Liver (tissue), 9 donors: ENCODE measurements around the gene FBN1. TPM values are rescaled to one million over a fixed set of nuclear protein-coding genes. Genes with fewer than 3 reads are reported as not detected.

Experiments
- DNase-seq: peaks from one replicate; pipeline ENCODE4 v3.0.0-alpha.2; 2017; ENCODE audit warnings: low spot score
- H3K27ac ChIP-seq, 2 donors: one replicate each; pipeline ENCODE4 v1.7.0; 2013; ENCODE audit warnings: inconsistent platforms in 2 of 2, low read length in 2 of 2, control low read depth in 1 of 2, low read depth in 1 of 2, mild to moderate bottlenecking in 1 of 2
- H3K27me3 ChIP-seq, 4 donors: one replicate each; pipeline versions ENCODE4 v1.6.1 to v1.7.0; 2013; ENCODE audit warnings: low read length in 3 of 4, inconsistent platforms in 1 of 4, mild to moderate bottlenecking in 1 of 4, moderate library complexity in 1 of 4; ENCODE audit not compliant: control insufficient read depth in 4 of 4, insufficient read depth in 4 of 4
- H3K36me3 ChIP-seq, 4 donors: one replicate each; pipeline versions ENCODE4 v1.6.1 to v1.7.0; 2013; ENCODE audit warnings: low read length in 3 of 4, mild to moderate bottlenecking in 3 of 4, low read depth in 1 of 4, moderate library complexity in 1 of 4; ENCODE audit not compliant: control insufficient read depth in 4 of 4, insufficient read depth in 3 of 4
- H3K4me1 ChIP-seq, 4 donors: one replicate each; pipeline versions ENCODE4 v1.6.1 to v1.7.0; 2013; ENCODE audit warnings: low read length in 3 of 4, mild to moderate bottlenecking in 3 of 4, moderate library complexity in 1 of 4; ENCODE audit not compliant: control insufficient read depth in 4 of 4, insufficient read depth in 4 of 4
- H3K4me3 ChIP-seq, 3 donors: one replicate each; pipeline versions ENCODE4 v1.6.1 to v1.7.0; 2013; ENCODE audit warnings: low read length in 3 of 3, control low read depth in 1 of 3, low read depth in 1 of 3, mild to moderate bottlenecking in 1 of 3
- H3K9ac ChIP-seq, 2 donors: one replicate each; pipeline ENCODE4 v1.7.0; 2013; ENCODE audit warnings: low read length in 2 of 2, mild to moderate bottlenecking in 2 of 2, moderate library complexity in 2 of 2, control low read depth in 1 of 2, low read depth in 1 of 2
- H3K9me3 ChIP-seq, 4 donors: one replicate each; pipeline versions ENCODE4 v1.6.1 to v1.7.0; 2013; ENCODE audit warnings: low read length in 3 of 4; ENCODE audit not compliant: control insufficient read depth in 4 of 4
- EGR1 ChIP-seq, 2 donors: IDR thresholded peaks; 2 replicates each; pipeline ENCODE4 v1.6.1; 2016 to 2018; ENCODE audit warnings: antibody characterized with exemption in 2 of 2, low read depth in 2 of 2
- FOXA1 ChIP-seq: IDR thresholded peaks from 2 replicates; pipeline ENCODE4 v1.6.1; 2016; ENCODE audit warnings: antibody characterized with exemption
- FOXA2 ChIP-seq: IDR thresholded peaks from 2 replicates; pipeline ENCODE4 v1.6.1; 2016; ENCODE audit warnings: antibody characterized with exemption
- GABPA ChIP-seq, 2 donors: IDR thresholded peaks in 1 of 2; conservative IDR thresholded peaks in 1 of 2; 2 replicates each; pipeline ENCODE4 v1.6.1; 2016; ENCODE audit warnings: antibody characterized with exemption in 2 of 2, mild to moderate bottlenecking in 1 of 2, moderate library complexity in 1 of 2
- HNF4A ChIP-seq, 2 donors: conservative IDR thresholded peaks; 2 replicates each; pipeline ENCODE4 v1.6.1; 2016; ENCODE audit warnings: antibody characterized with exemption in 2 of 2, mild to moderate bottlenecking in 2 of 2
- HNF4G ChIP-seq: IDR thresholded peaks from 2 replicates; pipeline ENCODE4 v1.6.1; 2016; ENCODE audit warnings: antibody characterized with exemption
- JUND ChIP-seq, 2 donors: IDR thresholded peaks; 2 replicates each; pipeline ENCODE4 v1.6.1; 2016; ENCODE audit warnings: antibody characterized with exemption in 2 of 2
- NR2F2 ChIP-seq: IDR thresholded peaks from 2 replicates; pipeline ENCODE4 v1.6.1; 2016; ENCODE audit warnings: antibody characterized with exemption
- RAD21 ChIP-seq, 2 donors: IDR thresholded peaks; 2 replicates each; pipeline ENCODE4 v1.6.1; 2016; ENCODE audit warnings: antibody characterized with exemption in 2 of 2, mild to moderate bottlenecking in 2 of 2
- RXRA ChIP-seq, 2 donors: IDR thresholded peaks; 2 replicates each; pipeline ENCODE4 v1.6.1; 2017 to 2018; ENCODE audit warnings: antibody characterized with exemption in 2 of 2, mild to moderate bottlenecking in 1 of 2
- SP1 ChIP-seq: IDR thresholded peaks from 2 replicates; pipeline ENCODE4 v1.6.1; 2018; ENCODE audit warnings: antibody characterized with exemption, mild to moderate bottlenecking
- YY1 ChIP-seq: IDR thresholded peaks from 2 replicates; pipeline ENCODE4 v1.6.1; 2016; ENCODE audit warnings: antibody characterized with exemption, mild to moderate bottlenecking
- WGBS: extraction: QIAGEN DNeasy Blood & Tissue Kit; methylation state at CpG from one replicate; pipeline ENCODE4 v1.1.7; 2013; 5-methylcytosine and 5-hydroxymethylcytosine counted together
- polyA plus RNA-seq, 2 donors: library from polyadenylated mRNA; stranded (reverse) in 1 of 2; unstranded in 1 of 2; fragments of 200-250 nt in 1 of 2; fragments of >200 nt in 1 of 2; fragmentation: Nextera tagmentation in 1 of 2; extraction: Ambion mirVana in 1 of 2; gene quantifications; one replicate each; pipeline versions ENCODE4 v1.2.1 to v1.2.3, GENCODE V29; 2013 to 2015
- total RNA-seq, 2 donors: library from RNA; depleted of rRNA; stranded (reverse); fragments of >200 nt; gene quantifications; one replicate each; pipeline ENCODE4 v1.2.3, GENCODE V29; 2014
- TF ChIP-seq, protein P1 (sequence below): IDR thresholded peaks from 2 replicates; pipeline ENCODE4 v1.6.1; 2016; ENCODE audit warnings: antibody characterized with exemption, mild to moderate bottlenecking
- TF ChIP-seq, protein P2 (sequence below): IDR thresholded peaks from 2 replicates; pipeline ENCODE4 v1.6.1; 2016; ENCODE audit warnings: antibody characterized with exemption
- TF ChIP-seq, protein P3 (sequence below): IDR thresholded peaks from 2 replicates; pipeline ENCODE4 v1.6.1; 2016; ENCODE audit warnings: antibody characterized with exemption
- TF ChIP-seq, protein P4 (sequence below): fragments of 150-350 bp; IDR thresholded peaks from 2 replicates; pipeline ENCODE4 v1.5.1; 2017; ENCODE audit warnings: improper control_type of control experiment, low read depth, low read length; ENCODE audit not compliant: missing input control
- donor health status: healthy.
- donor health status: healthy.
- donor health status: healthy.
- donor health status: healthy.
- donor health status: healthy.

Gene FBN1
- total and polyA plus RNA-seq, 4 donors: 1.3 to 20.1 (median 12.4) TPM

DNA sequence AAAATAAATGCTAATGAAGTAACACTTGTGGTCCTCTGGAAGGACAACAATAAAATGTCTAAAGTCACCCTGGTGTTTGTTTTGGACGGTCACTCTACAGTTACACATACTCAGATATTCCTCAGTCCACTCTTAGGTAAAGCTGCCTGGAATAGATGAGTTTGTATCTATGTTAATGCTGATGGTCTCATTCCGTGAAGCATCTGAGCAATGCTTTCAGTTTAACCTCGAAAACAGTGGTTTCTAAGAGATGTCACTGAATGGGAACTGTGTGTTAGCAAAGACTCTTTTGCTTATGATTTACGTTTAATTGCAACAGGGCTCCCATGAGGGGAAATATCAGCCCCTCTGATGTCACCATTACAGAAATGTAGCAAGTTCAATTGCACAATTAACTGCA, 49.1 kb downstream of the FBN1 start:
- H3K9me3 ChIP-seq: no peaks in the 10 kb centered on the region
- no peak for DNase-seq
- no peak overlapping the region for H3K9ac ChIP-seq
- H3K4me1 ChIP-seq: no peaks in the 10 kb centered on the region
- no peak overlapping the region for H3K27ac ChIP-seq
- H3K36me3 ChIP-seq: no peaks in the 10 kb centered on the region
- H3K27me3 ChIP-seq: no peaks in the 10 kb centered on the region
- 77% methylated on average over 4 of the region's 4 CpGs for WGBS
- no peak for TF ChIP-seq GABPA (IDR thresholded peaks at IDR 0.05 in 1 of 2, conservative IDR thresholded peaks at IDR 0.05 in 1 of 2)
- no peak for TF ChIP-seq HNF4G
- TF ChIP-seq FOXA2: no peak
- no peak for TF ChIP-seq FOXA1
- H3K4me3 ChIP-seq: no peak overlapping the region

DNA sequence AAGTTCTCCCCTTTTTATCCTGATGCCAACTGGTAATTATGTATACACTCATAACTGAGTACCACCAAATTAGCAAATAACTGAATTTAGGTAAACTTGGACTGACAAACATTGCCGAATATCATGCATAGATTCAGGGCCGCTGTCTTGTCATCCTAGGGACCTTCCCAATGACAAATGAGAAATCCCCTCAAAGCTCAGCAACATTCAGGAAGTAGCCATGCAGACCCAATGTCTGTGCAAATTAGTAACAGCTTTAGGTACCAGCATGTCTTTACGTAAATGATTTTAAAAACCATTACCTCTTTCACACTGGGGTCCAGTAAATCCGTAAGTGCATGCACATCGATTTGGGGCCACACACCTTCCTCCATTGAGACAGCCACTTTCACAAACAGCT, 49.5 kb downstream of the FBN1 start:
- TF ChIP-seq, protein P1, sequence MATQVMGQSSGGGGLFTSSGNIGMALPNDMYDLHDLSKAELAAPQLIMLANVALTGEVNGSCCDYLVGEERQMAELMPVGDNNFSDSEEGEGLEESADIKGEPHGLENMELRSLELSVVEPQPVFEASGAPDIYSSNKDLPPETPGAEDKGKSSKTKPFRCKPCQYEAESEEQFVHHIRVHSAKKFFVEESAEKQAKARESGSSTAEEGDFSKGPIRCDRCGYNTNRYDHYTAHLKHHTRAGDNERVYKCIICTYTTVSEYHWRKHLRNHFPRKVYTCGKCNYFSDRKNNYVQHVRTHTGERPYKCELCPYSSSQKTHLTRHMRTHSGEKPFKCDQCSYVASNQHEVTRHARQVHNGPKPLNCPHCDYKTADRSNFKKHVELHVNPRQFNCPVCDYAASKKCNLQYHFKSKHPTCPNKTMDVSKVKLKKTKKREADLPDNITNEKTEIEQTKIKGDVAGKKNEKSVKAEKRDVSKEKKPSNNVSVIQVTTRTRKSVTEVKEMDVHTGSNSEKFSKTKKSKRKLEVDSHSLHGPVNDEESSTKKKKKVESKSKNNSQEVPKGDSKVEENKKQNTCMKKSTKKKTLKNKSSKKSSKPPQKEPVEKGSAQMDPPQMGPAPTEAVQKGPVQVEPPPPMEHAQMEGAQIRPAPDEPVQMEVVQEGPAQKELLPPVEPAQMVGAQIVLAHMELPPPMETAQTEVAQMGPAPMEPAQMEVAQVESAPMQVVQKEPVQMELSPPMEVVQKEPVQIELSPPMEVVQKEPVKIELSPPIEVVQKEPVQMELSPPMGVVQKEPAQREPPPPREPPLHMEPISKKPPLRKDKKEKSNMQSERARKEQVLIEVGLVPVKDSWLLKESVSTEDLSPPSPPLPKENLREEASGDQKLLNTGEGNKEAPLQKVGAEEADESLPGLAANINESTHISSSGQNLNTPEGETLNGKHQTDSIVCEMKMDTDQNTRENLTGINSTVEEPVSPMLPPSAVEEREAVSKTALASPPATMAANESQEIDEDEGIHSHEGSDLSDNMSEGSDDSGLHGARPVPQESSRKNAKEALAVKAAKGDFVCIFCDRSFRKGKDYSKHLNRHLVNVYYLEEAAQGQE: no peak
- TF ChIP-seq HNF4A (conservative IDR thresholded peaks at IDR 0.05) (no peak), EGR1 (IDR thresholded peaks at IDR 0.05; ENCODE audit: low read depth in 2 of 2) (no peak), RXRA (IDR thresholded peaks at IDR 0.05) (no peak), YY1 (no peak), NR2F2 (no peak), RAD21 (IDR thresholded peaks at IDR 0.05) (no peak), HNF4G (no peak), SP1 (no peak), FOXA2 (no peak), JUND (IDR thresholded peaks at IDR 0.05) (no peak)
- TF ChIP-seq, protein P2, sequence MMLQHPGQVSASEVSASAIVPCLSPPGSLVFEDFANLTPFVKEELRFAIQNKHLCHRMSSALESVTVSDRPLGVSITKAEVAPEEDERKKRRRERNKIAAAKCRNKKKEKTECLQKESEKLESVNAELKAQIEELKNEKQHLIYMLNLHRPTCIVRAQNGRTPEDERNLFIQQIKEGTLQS: no peak
- TF ChIP-seq, protein P3, sequence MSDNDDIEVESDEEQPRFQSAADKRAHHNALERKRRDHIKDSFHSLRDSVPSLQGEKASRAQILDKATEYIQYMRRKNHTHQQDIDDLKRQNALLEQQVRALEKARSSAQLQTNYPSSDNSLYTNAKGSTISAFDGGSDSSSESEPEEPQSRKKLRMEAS: no peak
- TF ChIP-seq, protein P4, sequence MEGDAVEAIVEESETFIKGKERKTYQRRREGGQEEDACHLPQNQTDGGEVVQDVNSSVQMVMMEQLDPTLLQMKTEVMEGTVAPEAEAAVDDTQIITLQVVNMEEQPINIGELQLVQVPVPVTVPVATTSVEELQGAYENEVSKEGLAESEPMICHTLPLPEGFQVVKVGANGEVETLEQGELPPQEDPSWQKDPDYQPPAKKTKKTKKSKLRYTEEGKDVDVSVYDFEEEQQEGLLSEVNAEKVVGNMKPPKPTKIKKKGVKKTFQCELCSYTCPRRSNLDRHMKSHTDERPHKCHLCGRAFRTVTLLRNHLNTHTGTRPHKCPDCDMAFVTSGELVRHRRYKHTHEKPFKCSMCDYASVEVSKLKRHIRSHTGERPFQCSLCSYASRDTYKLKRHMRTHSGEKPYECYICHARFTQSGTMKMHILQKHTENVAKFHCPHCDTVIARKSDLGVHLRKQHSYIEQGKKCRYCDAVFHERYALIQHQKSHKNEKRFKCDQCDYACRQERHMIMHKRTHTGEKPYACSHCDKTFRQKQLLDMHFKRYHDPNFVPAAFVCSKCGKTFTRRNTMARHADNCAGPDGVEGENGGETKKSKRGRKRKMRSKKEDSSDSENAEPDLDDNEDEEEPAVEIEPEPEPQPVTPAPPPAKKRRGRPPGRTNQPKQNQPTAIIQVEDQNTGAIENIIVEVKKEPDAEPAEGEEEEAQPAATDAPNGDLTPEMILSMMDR: no peak
- Histone ChIP-seq H3K9ac (no peak overlapping the region), H3K9me3 (no peaks in the 10 kb centered on the region), H3K36me3 (no peaks in the 10 kb centered on the region), H3K27ac (no peak overlapping the region), H3K27me3 (no peaks in the 10 kb centered on the region), H3K4me1 (no peaks in the 10 kb centered on the region), H3K4me3 (no peak overlapping the region)
- 93% methylated on average over 5 of the region's 5 CpGs for WGBS
- DNase-seq: no peak
